NCI-H524 (cell line): ENCODE measurements around the gene CYP24A1.

Experiments
- DNase-seq, 2 experiments: peaks; one replicate each; lab custom pipeline; 2025; lab: John Stamatoyannopoulos, UW

CYP24A1 gene

DNA sequence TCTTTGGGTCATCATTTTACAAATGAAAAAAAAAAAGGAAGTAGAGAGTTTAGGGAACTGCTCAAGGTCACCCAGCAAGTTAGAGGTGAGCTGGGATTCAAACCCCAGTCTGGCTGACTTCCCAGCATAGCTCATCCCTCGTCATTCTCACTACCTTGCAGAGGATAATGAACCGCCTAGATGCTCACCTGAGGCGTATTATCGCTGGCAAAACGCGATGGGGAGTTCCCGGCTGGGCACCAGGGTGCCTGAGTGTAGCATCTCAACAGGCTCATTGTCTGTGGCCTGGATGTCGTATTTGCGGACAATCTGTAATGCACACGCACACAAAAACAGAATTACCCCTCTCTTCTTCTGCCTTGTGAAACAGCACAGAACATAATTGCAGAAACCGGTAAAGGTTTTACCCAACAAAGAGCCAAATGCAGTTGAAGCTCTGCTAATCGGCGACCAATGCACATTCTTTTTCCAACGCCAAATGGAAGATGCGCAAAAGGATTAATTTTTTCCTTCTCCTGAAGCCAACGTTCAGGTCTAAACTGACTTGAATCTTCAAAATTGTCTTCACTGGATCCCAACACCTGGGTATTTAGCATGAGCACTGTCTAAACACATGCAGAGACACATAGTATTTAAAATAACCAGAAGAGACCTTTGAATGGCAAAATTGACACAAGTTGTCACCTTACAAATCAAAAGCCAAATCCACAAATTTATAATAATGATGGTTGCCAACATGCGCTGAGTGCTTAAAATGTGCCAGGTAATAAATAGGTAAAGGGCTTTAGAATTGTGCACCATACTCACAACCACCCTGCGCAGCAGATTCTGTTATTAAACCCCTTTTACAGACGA, 16.6 kb downstream of the CYP24A1 start:
- DNase-seq = no peak

DNA sequence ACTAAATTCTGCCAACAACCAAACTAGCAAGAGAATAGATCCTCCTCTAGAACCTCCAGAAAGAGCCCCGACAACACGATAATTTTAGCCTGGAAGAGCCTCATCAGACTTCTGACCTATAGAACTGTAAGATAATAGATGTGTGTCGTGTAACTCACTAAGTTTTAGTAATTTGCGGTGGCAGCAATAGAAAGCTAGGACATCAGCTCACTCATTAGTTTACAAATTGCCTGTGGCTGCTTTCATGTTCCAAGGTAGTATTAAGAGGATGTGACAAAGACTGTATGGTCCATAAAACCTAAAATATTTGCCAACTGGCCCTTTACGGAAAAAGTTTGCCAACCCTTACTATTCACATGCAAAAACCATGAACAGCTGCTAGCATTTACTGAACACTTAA, 17.3 kb downstream of the CYP24A1 start:
- DNase-seq = no peak

GRCh38 chr20:54155736-54156317, 18.0 kb downstream of the CYP24A1 start:
- no peak for DNase-seq

- no peak for DNase-seq
These were observed 19.3 kb downstream of the CYP24A1 start for GRCh38 chr20:54154439-54154838.

DNA sequence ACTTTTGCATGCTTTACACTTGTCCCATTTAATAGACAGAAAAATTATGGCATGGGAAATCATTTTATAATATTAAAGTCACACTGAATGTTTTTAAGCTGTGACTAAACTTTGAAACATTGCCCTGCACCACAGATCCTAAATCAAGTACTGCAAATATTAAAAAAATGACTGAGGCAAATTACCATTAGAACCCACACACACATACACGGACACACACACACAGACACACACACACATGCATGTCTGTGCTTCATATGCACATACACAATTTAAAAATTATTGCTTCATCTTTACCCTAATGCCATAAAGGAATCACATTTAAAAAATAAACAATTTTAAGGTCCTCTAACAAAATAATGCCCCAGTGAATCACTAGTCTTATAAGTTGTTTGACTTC, 19.9 kb downstream of the CYP24A1 start:
- DNase-seq = no peak

GRCh38 chr20:54153041-54153327, 20.8 kb downstream of the CYP24A1 start:
- DNase-seq = no peak

DNA sequence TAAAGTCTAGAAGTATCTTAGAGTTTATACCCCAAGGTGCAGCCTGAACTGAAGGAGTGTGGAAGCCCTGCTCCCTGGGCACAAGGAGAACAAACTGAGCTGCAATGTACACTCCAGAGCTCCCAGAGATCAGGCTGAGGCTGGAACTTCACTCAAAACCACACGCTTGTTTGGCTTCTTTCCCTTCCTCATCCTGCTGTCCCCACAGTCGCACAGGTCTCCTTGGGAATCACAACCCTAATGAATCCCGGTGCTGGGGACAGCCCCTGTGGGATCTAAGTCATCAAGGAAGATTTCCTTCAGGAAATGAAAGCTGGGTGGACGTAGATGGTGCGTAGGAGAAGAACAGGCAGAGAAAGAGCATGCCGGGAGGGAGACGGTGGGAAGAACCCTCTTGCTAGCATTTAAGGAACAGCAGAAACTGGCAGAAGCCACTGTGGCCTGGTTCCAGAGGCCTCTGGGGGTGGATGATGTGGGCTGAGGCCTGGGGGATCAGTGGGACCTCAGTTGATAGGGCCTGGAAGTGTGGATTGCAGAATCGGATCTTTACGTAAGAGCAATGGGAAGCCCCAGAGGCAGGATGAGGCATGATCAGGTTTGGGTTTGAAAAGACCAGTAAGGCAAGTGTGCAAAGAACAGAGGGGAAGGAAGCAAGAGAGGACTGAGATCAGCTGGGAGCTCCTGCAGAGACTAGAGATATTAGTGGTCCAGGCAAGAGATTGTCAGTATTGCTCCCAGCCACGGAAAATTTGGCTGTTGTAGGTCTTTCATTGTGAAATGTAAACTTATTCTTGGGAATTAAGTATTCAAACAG, 21.4 kb downstream of the CYP24A1 start:
- no peak for DNase-seq

DNA sequence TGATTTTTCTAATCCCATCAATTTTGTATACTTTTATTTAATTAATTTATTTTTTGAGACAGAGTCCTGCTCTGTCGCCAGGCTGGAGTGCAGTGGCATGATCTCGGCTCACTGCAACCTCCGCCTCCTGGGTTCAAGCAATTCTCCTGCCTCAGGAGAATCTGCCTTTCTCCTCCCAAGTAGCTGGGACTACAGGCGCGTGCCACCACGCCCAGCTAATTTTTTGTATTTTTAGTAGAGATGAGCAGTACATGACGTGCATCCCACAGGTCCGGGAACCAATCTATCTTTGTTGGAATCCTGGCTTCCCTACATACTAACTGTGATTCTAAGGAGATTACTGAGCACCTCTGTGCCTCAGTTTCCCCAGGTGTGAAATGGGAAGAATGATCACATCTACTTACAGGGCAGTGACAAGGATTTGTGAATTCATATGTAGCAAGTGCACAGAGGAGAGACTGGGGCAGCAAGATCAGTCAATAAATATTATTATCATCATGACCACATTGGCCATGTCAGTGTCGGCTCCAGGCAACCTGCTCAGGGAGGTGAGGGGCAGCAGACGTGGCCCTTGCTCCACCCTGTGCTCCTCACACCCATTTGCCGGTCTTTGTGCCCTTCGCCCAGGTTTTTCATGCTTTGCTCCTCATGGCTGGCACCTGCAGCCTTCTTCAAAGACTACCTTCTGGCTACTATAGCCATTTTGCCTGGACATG, 22.1 kb downstream of the CYP24A1 start:
- DNase-seq = no peak

DNA sequence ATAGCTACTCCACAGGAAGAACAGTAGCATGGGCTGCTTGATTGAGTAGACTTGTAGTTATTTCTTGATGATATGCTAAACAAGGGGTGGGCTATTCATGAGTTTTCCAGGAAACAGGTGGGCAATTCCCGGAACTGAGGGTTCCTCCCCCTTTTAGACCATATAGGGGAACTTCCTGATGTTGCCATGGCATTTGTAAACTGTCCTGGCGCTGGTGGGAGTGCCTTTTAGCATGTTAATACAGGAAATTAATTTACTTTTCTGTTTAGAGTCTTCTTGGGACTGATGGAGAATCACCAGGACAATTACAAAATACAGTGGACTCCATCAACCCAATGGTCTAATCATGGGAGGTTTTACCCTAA, 22.7 kb downstream of the CYP24A1 start:
- DNase-seq = no peak

DNA sequence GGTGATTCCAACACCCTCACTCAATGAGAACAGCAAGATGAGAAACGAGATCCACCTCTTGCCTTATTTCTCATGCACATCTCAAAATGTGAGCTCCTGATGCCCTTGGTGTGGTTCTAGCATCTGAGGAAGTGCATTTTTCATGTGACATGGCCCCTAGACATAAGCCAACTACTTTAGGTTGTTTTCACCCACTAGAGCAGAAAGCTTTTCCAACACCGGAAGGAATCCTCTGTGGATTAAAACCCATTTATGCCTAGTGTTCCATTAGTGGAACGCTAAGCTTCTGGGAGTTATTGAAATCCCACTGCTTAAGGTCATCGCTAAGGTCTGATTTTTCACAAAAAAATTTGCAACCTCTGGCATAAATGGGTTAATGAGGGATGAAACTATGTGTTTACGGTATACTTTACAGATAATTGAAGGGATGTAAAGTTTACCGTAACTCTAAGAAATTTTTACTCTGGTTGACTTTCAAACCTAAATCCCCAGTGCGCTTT, 24.0 kb downstream of the CYP24A1 start:
- no peak for DNase-seq

- DNase-seq = no peak
These were observed 24.6 kb downstream of the CYP24A1 start for GRCh38 chr20:54148947-54149764.

DNA sequence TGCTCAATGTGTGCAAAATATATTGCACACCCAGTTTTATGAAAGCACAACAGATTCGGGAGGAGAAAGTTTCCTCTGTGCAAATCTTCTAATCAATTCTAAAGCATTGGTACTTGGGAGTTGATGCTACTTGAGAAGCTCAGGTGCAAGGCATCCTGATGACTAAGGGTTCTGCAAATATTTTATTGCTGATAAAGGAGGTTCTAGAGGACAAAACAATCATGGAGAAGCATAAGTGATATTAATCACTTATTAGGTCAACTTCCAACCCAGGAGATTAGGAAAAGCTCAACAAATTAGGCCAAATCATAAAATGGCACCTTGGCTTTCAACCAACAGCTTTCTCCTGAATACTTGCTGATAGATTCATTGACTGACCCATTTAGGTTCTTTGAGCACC, 27.1 kb downstream of the CYP24A1 start:
- DNase-seq = no peak

DNA sequence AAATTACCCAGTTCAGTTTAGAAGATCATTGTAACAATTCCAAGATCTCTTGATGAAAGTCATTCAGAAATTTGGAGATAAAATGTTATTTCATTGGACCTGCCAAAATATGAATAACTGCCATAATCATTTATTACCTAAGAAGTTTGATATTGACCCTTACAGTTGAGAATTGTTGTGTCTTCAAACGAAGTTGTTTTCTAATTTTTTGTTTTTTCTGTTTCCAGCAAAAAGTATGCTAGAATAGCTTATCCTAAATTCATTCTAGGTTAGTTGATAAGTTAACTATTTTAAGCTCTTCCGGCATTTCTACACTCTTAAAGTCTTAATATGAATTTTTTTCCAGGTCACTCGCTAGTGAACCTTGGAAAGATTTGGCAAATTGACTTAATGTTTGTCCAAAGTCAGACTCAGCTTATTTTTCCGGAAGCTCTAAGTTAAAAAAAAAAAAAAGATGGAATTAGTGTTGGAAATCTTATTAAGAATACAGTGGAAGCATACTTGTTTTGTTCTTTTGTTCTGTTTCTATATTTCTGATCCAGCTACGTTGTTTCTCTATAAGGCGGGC, 28.9 kb downstream of the CYP24A1 start:
- no peak for DNase-seq

DNA sequence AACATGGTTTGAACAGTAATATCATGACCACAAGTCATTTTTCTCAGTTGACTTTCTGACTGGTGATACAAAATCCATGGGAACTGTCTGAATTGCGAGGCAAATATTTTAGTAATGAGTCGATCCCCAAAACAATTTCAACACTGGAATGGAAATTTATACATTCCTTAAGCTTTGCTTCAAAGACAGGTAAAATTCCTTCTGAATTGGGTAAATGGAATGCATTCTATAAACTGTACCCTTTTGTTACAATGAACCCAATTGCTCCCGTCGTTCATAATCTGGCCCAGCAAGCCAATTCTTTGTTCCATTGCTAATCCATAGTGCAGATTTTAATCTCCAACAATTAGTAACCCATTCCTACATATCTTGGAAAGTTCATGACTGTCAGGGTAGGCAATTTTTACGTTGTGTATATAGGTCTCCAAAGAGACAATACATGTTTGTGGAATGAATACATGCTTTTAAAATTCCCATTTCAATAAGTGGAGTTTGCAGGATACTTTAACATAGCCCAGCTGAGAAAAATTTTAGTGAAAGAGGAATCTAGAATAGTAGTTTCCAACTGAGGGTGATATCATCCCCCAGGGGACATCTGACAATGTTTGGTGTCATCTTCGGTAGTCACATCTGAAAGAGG, 32.7 kb downstream of the CYP24A1 start:
- no peak for DNase-seq

DNA sequence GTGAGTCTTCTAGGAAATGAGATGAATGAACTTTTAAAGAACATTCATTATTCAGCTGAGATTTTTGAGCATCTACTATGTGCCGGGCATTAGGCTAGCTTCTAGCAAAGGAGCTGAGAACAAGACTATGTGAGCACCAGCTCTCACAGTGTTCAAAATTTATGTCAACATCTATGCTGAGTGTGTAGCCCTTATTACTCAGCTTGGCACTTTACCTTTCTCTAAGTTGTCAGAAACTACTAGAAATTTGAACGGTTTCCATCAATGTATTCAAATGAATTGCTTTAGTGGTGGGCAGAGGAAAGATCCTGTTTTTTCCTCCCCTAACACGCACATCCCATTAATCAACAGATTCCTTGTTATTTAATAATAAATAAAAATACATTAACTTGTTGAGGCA, 33.3 kb downstream of the CYP24A1 start:
- no peak for DNase-seq

- no peak for DNase-seq
These were observed 33.7 kb downstream of the CYP24A1 start for GRCh38 chr20:54140067-54140466.

- DNase-seq = no peak
These were observed 34.6 kb downstream of the CYP24A1 start for GRCh38 chr20:54139188-54139587.

DNA sequence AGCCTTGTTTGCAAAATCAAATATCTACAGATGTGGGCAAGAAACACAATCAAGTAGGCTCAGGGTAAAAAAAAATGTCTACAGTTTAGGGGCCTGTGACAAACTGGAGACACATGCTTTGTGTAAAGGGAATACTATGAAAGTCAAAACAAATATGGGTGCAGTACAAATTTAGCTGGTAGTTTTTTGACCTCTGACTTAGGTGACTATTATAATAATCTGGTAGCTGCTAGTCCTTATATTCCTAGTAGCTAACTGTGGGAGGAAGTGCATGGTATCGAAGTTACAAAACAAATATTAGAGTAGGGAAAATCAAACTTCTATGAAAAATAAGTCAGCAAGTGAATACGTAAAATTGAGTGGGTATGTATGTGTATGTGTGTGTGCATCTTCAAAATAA, 35.4 kb downstream of the CYP24A1 start:
- DNase-seq = no peak

- no peak for DNase-seq
These were observed 36.7 kb downstream of the CYP24A1 start for GRCh38 chr20:54137115-54137514.

DNA sequence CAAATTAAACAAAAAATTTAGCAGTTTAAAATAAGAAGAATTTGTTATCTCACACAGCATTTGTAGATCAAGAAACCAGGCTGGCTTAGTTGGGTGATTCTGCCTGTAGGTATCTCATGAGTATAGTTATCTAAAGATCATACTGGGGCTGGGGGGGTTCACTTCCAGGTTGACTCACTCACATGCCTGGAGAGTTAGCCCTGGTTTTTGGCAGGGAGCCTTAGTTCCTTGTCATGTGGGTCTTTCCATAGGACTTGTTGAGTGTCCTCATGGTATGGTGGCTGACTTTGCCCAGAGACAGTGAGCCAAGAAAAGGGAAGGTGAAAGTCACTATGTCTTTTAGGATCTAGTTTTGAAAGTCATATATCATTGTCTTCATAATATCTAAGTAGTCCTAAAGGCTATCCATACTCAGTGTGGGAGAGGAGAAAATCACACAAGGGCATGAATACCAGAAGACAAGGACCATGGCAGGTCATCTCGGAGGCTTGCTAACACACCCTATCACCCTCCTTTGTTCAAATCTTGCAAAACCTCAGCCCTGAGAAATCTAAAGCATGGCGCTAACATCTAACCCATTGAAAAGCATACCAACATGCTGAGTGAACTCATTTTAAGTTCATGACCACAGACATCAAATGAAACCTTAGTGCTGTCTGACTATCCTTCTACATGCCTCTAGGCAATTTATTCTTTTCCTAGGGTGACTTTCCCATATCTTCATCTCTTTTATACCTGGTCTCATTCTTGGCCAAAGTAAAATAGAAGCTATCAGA, 39.2 kb downstream of the CYP24A1 start:
- DNase-seq = no peak
